ENCODE measurements around the gene C20orf202.

DNA sequence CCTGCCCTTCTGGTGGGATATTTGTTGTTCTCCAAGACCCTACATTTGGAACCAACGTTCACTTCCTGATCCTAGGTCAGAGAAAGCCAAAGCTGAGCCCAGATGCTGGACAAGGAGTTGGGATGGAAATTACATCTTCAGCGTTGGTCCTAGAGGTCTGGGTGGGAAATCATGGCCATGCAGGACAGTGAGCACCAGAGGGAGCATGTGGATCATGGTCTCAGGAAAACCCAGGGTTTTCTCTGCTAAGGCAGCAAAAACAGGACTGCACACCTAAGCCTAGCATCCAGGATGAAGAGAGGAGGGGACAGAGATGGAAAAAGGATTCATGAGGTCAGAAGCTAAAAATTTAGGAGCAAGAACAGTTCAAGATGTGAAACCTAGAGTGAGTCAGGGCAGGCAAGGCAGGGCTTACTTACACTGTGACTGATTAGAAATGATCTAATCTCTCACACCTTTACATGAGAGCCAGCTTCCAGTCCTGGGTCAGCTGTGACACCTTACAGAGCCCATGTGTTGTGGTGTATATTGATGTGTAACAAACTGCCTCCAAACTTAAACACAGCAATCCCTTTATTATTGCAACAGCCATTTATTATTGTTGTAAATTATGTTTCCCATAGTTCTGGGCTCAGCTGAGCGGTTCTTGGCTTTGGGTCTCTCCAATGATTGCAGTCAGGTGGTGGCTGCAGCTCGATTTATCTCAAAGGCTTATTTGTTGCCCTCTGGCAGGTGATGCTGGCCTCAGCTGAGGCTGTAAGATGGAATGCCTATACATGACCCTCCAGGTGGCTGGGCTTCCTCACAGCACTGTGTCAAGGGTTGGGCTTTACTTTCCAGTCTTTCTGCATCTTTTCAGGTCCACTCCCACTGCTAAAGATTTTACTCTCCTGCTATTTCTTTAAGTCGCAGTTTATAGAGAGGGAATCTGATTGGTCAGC, 6.5 kb downstream of the C20orf202 start:
- TF ChIP-seq, protein P1, sequence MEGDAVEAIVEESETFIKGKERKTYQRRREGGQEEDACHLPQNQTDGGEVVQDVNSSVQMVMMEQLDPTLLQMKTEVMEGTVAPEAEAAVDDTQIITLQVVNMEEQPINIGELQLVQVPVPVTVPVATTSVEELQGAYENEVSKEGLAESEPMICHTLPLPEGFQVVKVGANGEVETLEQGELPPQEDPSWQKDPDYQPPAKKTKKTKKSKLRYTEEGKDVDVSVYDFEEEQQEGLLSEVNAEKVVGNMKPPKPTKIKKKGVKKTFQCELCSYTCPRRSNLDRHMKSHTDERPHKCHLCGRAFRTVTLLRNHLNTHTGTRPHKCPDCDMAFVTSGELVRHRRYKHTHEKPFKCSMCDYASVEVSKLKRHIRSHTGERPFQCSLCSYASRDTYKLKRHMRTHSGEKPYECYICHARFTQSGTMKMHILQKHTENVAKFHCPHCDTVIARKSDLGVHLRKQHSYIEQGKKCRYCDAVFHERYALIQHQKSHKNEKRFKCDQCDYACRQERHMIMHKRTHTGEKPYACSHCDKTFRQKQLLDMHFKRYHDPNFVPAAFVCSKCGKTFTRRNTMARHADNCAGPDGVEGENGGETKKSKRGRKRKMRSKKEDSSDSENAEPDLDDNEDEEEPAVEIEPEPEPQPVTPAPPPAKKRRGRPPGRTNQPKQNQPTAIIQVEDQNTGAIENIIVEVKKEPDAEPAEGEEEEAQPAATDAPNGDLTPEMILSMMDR (IDR thresholded peaks at IDR 0.05): no peak
- TF ChIP-seq POLR2A (IDR thresholded peaks at IDR 0.05): no peak
